ENCODE measurements around the gene SUSD5.

- TF ChIP-seq MXI1 (IDR thresholded peaks at IDR 0.05; ENCODE audit: borderline replicate concordance, low read depth, low read length) (no peak), CTCF (conservative IDR thresholded peaks at IDR 0.05; ENCODE audit: low read depth, low read length) (no peak), ELK1 (IDR thresholded peaks at IDR 0.05; ENCODE audit: borderline replicate concordance, low read depth, low read length) (no peak), POLR2A (IDR thresholded peaks at IDR 0.05; ENCODE audit: low read depth, low read length) (no peak), FOS (IDR thresholded peaks at IDR 0.05; ENCODE audit: low read depth, low read length) (no peak), MAFK (IDR thresholded peaks at IDR 0.05; ENCODE audit: low read depth, low read length) (no peak), RCOR1 (IDR thresholded peaks at IDR 0.05; ENCODE audit: insufficient replicate concordance, low read length) (no peak), RAD21 (IDR thresholded peaks at IDR 0.05; ENCODE audit: low read length) (no peak), BHLHE40 (IDR thresholded peaks at IDR 0.05; ENCODE audit: low read depth, low read length) (no peak), CEBPB (IDR thresholded peaks at IDR 0.05; ENCODE audit: low read depth, low read length) (no peak), SMC3 (IDR thresholded peaks at IDR 0.05; ENCODE audit: low read depth, low read length) (no peak), NFE2L2 (IDR thresholded peaks at IDR 0.05; ENCODE audit: low read depth, low read length) (no peak)
Measured at GRCh38 chr3:33179132-33179531, 39.5 kb downstream of the SUSD5 start.

Data from IMR-90 (cell line).